Left lobe of liver (tissue), 2 donors: ENCODE measurements around the gene PIP5K1C. TPM values are rescaled to one million over a fixed set of nuclear protein-coding genes. Genes with fewer than 3 reads are reported as not detected.

Source experiments
- ATAC-seq: fragments of 200-7000 bp; cut with Tn5 transposase; one replicate; pipeline ENCODE4 v1.9.1; 2020; ENCODE audit warnings: mild to moderate bottlenecking, moderate library complexity
- DNase-seq: peaks from one replicate; pipeline ENCODE4 v3.0.0-alpha.2; 2020; ENCODE audit warnings: low spot score
- total RNA-seq: library from RNA; stranded (reverse); gene quantifications from one replicate; pipeline ENCODE4 v1.2.1, GENCODE V29; 2021
- donor health status: DM: no; HTN: no; CAD: no; lungs with moderate emphysema.
- donor health status: DM: no; HTN: yes; CAD: no.

PIP5K1C gene
- 7.5 TPM for total RNA-seq

GRCh38 chr19:3700242-3701032 lies at the start of gene PIP5K1C:
Gene PIP5K1C, minus strand, starts transcription at chr19:3700468. Its CDS starts 78 bp downstream, at chr19:3700390.
- DNase-seq, result peak; percentile 91
- ATAC-seq, result peak; percentile 99

- ATAC-seq (peak; percentile 48), DNase-seq (no peak)
Observed at GRCh38 chr19:3748965-3749364, 48.7 kb upstream of the PIP5K1C start.

- DNase-seq (no peak), ATAC-seq (no peak)
Observed at GRCh38 chr19:3746371-3747056, 46.2 kb upstream of the PIP5K1C start.

DNA sequence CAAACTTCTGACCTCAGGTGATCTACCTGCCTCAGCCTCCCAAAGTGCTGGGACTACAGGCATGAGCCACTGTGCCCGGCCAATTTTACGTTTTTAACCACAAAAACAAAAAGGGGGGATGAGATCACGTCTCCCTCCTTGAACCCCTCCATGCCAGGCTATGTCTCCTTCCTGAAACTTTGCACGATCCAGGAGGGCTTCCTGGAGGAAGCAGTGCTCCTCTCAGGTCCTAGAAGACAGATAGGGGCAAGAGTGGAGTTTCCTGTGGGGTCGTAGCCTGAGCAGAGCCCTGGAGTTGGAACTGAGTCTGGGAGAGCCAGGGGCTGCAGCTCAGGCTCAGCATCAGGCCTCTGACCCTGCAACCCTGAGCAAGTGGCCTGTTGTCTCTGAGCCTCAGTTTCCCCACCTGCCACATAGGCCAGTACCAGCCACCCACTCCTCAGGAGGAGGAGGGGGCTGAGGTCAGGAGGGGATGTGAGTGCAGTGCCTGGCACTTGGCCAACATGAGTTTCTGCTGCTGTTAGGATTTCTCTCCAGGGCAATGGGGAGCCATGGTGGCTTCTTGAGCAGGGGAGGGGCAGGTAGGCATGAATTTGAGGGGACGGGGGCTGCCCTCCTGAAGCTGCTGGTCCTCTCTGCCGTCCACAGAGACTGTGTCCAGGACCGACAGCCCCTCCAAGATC lies 45.2 kb upstream of the PIP5K1C start:
- ATAC-seq (no peak), DNase-seq (no peak)

GRCh38 chr19:3743486-3743885 lies 43.2 kb upstream of the PIP5K1C start:
- ATAC-seq (peak; percentile 40), DNase-seq (no peak)

DNA sequence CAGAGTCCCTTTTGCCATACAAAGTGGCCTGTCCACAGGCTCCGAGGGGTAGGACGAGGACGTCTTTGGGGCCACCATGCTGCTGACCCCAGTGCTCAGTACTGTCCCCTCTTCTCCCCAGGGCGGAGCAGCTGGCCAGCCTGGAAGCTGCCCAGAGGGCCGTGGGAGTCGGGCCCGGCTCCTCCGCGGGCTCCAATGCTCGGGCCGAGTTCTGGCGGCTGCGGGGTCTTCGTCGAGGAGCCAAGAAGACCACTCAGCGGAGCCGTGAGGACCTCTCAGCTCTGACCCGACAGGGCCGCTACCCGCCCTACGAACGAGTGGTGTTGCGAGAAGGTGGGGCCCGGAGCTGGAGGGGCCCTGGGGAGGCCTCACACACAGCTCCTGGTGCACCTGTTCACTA lies 40.2 kb upstream of the PIP5K1C start:
- DNase-seq, result no peak
- ATAC-seq, result no peak

DNA sequence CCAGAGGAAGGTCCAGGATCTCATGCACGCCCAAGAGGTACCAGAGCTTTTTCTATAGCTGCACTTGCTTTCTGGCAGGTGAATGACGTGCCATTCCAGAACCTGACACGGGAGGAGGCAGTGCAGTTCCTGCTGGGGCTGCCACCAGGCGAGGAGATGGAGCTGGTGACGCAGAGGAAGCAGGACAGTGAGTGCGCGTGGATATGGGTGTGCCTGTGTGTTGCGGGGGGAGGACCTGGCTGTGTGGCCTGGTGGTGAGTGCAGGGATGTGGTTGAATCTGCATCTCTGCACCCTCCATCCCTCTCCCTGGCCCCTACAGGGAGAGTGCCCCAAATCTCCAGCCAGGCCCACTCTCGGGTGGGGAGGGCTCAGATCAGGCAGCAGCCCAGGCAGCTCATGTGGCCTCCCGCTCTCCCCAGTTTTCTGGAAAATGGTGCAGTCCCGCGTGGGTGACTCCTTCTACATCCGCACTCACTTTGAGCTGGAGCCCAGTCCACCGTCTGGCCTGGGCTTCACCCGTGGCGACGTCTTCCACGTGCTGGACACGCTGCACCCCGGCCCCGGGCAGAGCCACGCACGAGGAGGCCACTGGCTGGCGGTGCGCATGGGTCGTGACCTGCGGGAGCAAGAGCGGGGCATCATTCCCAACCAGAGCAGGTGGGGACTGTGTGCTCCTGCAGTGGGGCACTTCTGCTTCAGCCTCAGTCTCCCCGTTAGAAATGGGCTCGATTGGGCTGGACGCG lies 38.4 kb upstream of the PIP5K1C start:
- DNase-seq, result no peak

DNA sequence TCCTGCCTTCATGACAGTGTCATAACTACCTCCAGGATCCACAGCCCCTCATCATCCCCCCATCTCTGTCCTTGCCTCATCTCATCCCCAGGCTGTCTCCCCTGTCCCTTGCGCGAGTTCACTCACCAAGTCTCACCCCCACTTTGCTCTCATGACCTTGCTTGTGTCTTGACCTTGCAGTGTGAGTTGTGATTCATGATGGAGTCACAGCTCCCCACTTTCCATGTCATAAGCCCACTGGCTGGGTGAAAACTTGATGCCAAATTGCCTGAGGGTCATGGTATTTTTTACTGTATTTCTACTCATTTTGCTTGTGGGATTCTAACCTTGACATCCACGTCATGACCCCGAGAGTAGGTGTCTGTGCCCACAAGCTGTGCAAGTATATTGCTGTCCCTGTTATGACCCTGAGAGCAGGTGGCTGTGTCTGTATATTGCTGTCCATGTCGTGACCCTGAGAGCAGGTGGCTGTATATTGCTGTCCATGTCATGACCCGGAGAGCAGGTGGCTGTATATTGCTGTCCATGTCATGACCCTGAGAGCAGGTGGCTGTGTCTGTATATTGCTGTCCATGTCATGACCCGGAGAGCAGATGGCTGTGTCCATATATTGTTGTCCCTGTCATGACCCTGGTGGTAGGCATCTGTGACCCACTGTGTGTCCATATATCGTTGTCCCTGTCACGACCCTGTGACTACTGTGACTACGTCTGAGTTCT lies 37.4 kb upstream of the PIP5K1C start:
- ATAC-seq, result no peak
- DNase-seq, result no peak

More for the DNA sequence above, 38.4 kb upstream of the PIP5K1C start:
- ATAC-seq, result no peak

DNA sequence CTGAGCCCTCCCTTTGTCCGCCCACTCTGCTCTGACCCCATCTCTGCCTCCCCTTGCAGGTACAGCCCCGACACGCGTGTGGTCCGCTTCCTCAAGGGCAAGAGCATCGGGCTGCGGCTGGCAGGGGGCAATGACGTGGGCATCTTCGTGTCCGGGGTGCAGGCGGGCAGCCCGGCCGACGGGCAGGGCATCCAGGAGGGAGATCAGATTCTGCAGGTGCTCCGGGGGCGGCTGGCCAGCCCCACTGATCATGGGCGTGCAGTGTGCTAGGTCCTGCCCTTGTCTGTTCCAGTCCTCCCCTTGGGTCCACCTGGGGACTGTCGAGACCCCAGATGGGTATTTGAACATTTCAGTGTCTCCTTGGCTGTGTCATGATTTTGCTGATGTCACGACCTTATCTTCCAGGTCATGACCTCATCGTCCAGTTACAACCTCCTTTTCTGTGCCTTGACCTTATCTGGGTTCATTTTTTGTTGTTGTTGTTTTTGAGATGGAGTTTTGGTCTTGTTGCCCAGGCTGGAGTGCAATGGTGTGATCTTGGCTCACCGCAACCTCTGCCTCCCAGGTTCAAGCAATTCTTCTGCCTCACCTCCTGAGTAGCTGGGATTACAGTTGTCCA lies 35.9 kb upstream of the PIP5K1C start:
- DNase-seq, result no peak
- peak; percentile 12 for ATAC-seq

DNA sequence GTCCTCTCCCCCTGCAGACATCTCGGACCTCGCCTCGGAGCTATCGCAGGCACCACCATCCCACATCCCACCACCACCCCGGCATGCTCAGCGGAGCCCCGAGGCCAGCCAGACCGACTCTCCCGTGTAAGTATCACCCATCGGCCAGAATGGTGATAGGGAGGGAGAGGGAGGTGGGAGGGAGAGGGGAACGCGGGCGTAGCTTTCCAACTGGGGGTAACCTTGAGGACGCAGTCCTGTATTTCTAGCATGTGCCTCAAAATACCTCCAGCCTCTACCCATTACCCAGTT lies 34.0 kb upstream of the PIP5K1C start:
- no peak for DNase-seq
- no peak for ATAC-seq

DNA sequence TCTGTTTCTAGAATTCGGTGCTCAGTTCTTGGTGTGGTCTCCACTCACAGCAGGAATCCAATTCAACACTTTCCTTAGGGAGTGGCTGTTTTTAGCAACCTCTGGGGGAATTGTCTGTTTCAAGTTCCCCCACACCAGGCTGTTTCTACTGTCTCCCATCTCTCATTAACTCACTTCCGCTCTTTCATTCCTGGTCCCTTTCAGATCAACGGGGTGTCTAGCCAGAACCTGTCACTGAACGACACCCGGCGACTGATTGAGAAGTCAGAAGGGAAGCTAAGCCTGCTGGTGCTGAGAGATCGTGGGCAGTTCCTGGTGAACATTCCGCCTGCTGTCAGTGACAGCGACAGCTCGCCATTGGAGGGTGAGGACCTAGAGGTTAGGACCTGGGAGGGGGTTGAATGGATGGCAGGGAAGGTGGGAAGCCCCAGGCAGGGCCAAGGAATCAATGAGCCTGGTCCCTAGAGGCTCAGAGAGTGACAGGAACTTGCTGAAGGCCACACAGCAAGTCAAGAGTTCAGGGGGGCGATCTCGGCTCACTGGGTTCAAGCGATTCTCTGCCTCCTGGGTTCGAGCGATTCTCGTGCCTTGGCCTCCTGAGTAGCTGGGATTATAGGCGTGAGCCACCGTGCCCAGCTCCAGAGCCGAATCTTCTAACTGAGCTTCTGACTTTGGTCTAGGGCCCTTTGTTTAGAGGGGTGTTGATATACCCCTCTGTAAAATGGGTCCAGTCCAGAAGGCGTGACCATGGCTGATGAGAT lies 33.5 kb upstream of the PIP5K1C start:
- DNase-seq, result no peak
- ATAC-seq, result no peak

- ATAC-seq (no peak), DNase-seq (no peak)
Observed at GRCh38 chr19:3732108-3732507, 31.8 kb upstream of the PIP5K1C start.

DNA sequence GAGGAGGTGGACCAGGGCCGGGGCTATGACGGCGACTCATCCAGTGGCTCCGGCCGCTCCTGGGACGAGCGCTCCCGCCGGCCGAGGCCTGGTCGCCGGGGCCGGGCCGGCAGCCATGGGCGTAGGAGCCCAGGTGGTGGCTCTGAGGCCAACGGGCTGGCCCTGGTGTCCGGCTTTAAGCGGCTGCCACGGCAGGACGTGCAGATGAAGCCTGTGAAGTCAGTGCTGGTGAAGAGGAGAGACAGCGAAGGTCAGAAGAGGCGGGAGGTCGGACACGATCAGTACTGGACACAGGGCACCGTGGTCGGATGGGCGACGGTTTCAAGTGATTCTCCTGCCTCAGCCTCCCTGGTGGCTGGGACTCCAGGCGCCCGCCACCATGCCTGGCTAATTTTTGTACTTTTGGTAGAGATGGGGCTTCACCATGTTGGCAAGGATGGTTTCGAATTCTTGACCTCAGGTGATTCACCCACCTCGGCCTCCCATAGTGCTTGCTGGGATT lies 30.2 kb upstream of the PIP5K1C start:
- no peak for ATAC-seq

GRCh38 chr19:3725640-3726310 lies 25.5 kb upstream of the PIP5K1C start:
- DNase-seq (no peak), ATAC-seq (peak; percentile 35)

More for the DNA sequence above, 30.2 kb upstream of the PIP5K1C start:
- DNase-seq, result no peak

DNA sequence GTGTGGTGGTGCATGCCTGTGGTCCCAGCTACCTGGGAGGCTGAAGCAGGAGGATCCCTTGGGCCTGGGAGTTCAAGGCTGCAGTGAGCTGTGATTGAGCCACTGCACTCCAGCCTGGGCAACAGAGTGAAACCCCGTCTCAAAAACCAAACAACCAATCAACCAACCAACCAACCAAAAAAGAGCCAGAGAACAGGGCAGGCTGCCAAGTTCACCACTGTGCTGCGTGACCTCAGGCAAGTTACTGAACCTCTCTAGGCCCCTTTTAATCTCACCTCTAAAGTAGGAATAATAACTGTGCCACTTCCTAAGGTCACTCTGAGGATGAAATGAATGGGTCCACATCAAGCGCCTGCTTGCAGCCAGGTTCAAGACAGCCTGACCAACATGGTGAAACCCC lies 24.9 kb upstream of the PIP5K1C start:
- no peak for DNase-seq

DNA sequence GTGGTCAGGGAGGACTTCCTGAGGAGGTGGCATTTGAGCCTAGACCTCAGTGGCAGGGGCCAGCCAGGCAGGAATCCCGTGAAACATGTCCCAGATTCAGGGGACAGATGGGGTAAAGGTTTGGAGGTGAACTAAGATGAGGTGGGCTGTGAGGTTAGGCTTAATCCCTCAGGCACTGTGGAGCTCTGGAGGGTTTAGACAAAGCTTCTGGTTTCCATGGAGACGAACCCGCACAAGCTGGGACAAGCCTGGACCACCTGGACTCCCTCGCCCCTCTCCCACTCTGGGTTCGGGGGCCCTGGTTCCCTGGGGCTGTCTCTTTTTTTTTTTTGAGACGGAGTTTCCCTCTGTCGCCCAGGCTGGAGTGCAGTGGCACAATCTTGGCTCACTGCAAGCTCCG lies 23.6 kb upstream of the PIP5K1C start:
- ATAC-seq (no peak), DNase-seq (no peak)

More for the DNA sequence above, 24.9 kb upstream of the PIP5K1C start:
- no peak for ATAC-seq

DNA sequence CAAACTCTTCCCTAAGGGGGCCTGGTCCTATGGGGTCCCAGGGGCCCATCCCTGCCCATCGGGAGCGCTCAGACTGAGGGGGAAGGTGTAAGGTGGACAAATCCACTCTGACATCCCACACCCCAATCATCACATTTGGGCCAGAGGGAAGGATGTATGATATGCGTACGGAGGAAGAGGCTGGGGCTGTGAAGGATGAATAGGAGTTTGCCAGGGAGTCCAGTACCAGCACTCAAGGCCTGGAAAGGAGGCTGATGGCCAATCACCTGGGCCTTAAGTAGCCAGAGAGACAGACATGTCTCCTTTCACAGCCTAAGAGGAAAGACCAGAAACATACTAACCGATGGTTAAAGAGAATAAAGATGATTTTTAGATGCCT lies 22.8 kb upstream of the PIP5K1C start:
- DNase-seq, result no peak
- ATAC-seq, result no peak

DNA sequence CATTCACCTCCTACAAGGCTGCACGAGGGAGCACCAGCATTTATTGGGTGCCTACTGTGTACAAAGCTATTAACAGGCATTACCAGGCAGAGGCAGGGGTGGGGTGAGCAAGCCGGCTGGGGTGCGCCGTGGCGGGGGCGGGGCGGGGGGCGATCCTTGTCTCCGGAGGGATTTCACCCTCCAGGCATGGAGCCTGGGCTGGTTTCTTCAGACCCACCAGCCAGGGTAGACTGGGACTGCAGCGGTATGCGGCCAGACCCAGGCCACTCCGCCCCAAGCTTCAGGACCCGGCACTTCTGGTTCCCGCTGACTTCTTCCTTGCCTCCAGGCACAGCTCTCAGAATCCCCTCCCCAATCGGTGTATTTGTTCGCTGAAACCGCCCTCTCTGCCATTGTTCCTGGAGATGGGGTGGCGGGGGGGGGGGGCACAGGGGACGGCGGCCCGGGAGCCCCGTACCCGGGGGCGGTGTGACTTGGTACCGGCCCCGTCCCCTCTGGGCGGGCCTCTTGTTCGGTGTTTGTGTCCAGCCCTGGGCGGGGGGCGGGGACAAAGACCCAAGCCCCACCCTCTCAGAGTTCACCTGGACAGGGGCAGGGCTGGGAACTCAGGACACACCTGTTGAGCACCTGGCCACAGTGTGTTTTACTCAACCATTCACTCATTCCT lies 22.3 kb upstream of the PIP5K1C start:
- ATAC-seq, result no peak

More for the DNA sequence above, 22.3 kb upstream of the PIP5K1C start:
- no peak for DNase-seq
